ENCODE data around the gene EBF4.

Gene EBF4

GRCh38 chr20:2701671-2702081, 9.1 kb downstream of the EBF4 start:
- H3K4me3 Mint-ChIP-seq: no peak overlapping the region
- H3K27me3 Mint-ChIP-seq: no peaks in the 10 kb centered on the region
- no peak overlapping the region for H3K27ac Mint-ChIP-seq
- no peak for ATAC-seq
- H3K9me3 Mint-ChIP-seq: no peaks in the 10 kb centered on the region
- H3K36me3 Mint-ChIP-seq (ENCODE audit: low read depth): no peaks in the 10 kb centered on the region
- DNase-seq: no peak
- peaks cover 4% of the 10 kb centered on the region for H3K4me1 Mint-ChIP-seq

- Mint-ChIP-seq H3K9me3 (no peaks in the 10 kb centered on the region), H3K4me3 (no peak overlapping the region), H3K27ac (no peak overlapping the region), H3K27me3 (peaks cover 4% of the 10 kb centered on the region), H3K36me3 (ENCODE audit: low read depth) (no peaks in the 10 kb centered on the region), H3K4me1 (peaks cover 7% of the 10 kb centered on the region)
- ATAC-seq (no peak), DNase-seq (no peak)
Measured at GRCh38 chr20:2703716-2704475, 11.3 kb downstream of the EBF4 start.

GRCh38 chr20:2705931-2706645, 13.5 kb downstream of the EBF4 start:
- peaks cover 4% of the 10 kb centered on the region for H3K27me3 Mint-ChIP-seq

GRCh38 chr20:2706688-2707352, 14.2 kb downstream of the EBF4 start:
- ATAC-seq: peak; percentile 50
- peaks cover 7% of the 10 kb centered on the region for H3K4me1 Mint-ChIP-seq
- peaks cover 4% of the 10 kb centered on the region for H3K27me3 Mint-ChIP-seq
- no peaks in the 10 kb centered on the region for H3K36me3 Mint-ChIP-seq (ENCODE audit: low read depth)
- H3K9me3 Mint-ChIP-seq: no peaks in the 10 kb centered on the region
- H3K4me3 Mint-ChIP-seq: no peak overlapping the region
- H3K27ac Mint-ChIP-seq: no peak overlapping the region
- DNase-seq: no peak

More at GRCh38 chr20:2705931-2706645, 13.5 kb downstream of the EBF4 start:
- ATAC-seq (no peak), DNase-seq (no peak)
- H3K4me3 Mint-ChIP-seq: no peak overlapping the region
- H3K4me1 Mint-ChIP-seq: peaks cover 7% of the 10 kb centered on the region
- no peaks in the 10 kb centered on the region for H3K36me3 Mint-ChIP-seq (ENCODE audit: low read depth)
- no peaks in the 10 kb centered on the region for H3K9me3 Mint-ChIP-seq
- no peak overlapping the region for H3K27ac Mint-ChIP-seq

GRCh38 chr20:2707353-2708072, 14.9 kb downstream of the EBF4 start:
- no peak overlapping the region for H3K4me3 Mint-ChIP-seq
- no peak overlapping the region for H3K27ac Mint-ChIP-seq
- no peaks in the 10 kb centered on the region for H3K36me3 Mint-ChIP-seq (ENCODE audit: low read depth)
- H3K4me1 Mint-ChIP-seq: peaks cover 7% of the 10 kb centered on the region
- peaks cover 4% of the 10 kb centered on the region for H3K27me3 Mint-ChIP-seq
- no peak for ATAC-seq
- no peak for DNase-seq
- no peaks in the 10 kb centered on the region for H3K9me3 Mint-ChIP-seq

- Mint-ChIP-seq H3K4me1 (peaks cover 7% of the 10 kb centered on the region), H3K4me3 (no peak overlapping the region), H3K27ac (no peak overlapping the region), H3K36me3 (ENCODE audit: low read depth) (no peaks in the 10 kb centered on the region), H3K9me3 (no peaks in the 10 kb centered on the region), H3K27me3 (peaks cover 4% of the 10 kb centered on the region)
- no peak for DNase-seq
- ATAC-seq: no peak
Measured at GRCh38 chr20:2708073-2708415, 15.5 kb downstream of the EBF4 start.

GRCh38 chr20:2708665-2709064, 16.1 kb downstream of the EBF4 start:
- Mint-ChIP-seq H3K27ac (no peak overlapping the region), H3K4me1 (peaks cover 7% of the 10 kb centered on the region), H3K4me3 (no peak overlapping the region), H3K27me3 (peaks cover 4% of the 10 kb centered on the region), H3K36me3 (ENCODE audit: low read depth) (no peaks in the 10 kb centered on the region), H3K9me3 (no peaks in the 10 kb centered on the region)
- DNase-seq (no peak), ATAC-seq (no peak)

GRCh38 chr20:2709205-2709981, 16.8 kb downstream of the EBF4 start:
- ATAC-seq (no peak), DNase-seq (no peak)
- Mint-ChIP-seq H3K36me3 (ENCODE audit: low read depth) (no peaks in the 10 kb centered on the region), H3K4me1 (peaks cover 7% of the 10 kb centered on the region), H3K4me3 (no peak overlapping the region), H3K27me3 (peaks cover 4% of the 10 kb centered on the region), H3K27ac (no peak overlapping the region), H3K9me3 (no peaks in the 10 kb centered on the region)

- ATAC-seq (peak; percentile 81), DNase-seq (no peak)
Measured at GRCh38 chr20:2713285-2713684, 20.7 kb downstream of the EBF4 start.

GRCh38 chr20:2729251-2729713, 36.7 kb downstream of the EBF4 start:
- Mint-ChIP-seq H3K4me1 (peaks cover 23% of the 10 kb centered on the region), H3K27ac (peak overlapping the region; percentile 69), H3K4me3 (peak overlapping the region; percentile 15), H3K27me3 (peaks cover 1% of the 10 kb centered on the region), H3K9me3 (peaks cover 12% of the 10 kb centered on the region), H3K36me3 (ENCODE audit: low read depth) (peaks cover 4% of the 10 kb centered on the region)
- ATAC-seq (peak; percentile 85), DNase-seq (no peak)

More at GRCh38 chr20:2713285-2713684, 20.7 kb downstream of the EBF4 start:
- no peaks in the 10 kb centered on the region for H3K4me1 Mint-ChIP-seq
- H3K27ac Mint-ChIP-seq: no peak overlapping the region
- no peaks in the 10 kb centered on the region for H3K36me3 Mint-ChIP-seq (ENCODE audit: low read depth)
- no peaks in the 10 kb centered on the region for H3K27me3 Mint-ChIP-seq
- no peaks in the 10 kb centered on the region for H3K9me3 Mint-ChIP-seq
- no peak overlapping the region for H3K4me3 Mint-ChIP-seq

- Mint-ChIP-seq H3K4me1 (peaks cover 23% of the 10 kb centered on the region), H3K27me3 (peaks cover 1% of the 10 kb centered on the region), H3K27ac (peak overlapping the region; percentile 69), H3K4me3 (no peak overlapping the region), H3K9me3 (peaks cover 12% of the 10 kb centered on the region), H3K36me3 (ENCODE audit: low read depth) (peaks cover 4% of the 10 kb centered on the region)
- DNase-seq (no peak), ATAC-seq (no peak)
Measured at GRCh38 chr20:2729791-2730190, 37.2 kb downstream of the EBF4 start.

- Mint-ChIP-seq H3K27me3 (no peaks in the 10 kb centered on the region), H3K4me1 (peaks cover 11% of the 10 kb centered on the region), H3K27ac (no peak overlapping the region), H3K4me3 (no peak overlapping the region), H3K9me3 (peaks cover 12% of the 10 kb centered on the region), H3K36me3 (ENCODE audit: low read depth) (peaks cover 2% of the 10 kb centered on the region)
- ATAC-seq: no peak
- DNase-seq: no peak
Measured at GRCh38 chr20:2734899-2735298, 42.3 kb downstream of the EBF4 start.

GRCh38 chr20:2736441-2736840, 43.9 kb downstream of the EBF4 start:
- Mint-ChIP-seq H3K4me1 (peaks cover 20% of the 10 kb centered on the region), H3K4me3 (no peak overlapping the region), H3K36me3 (ENCODE audit: low read depth) (peaks cover 2% of the 10 kb centered on the region), H3K9me3 (peaks cover 12% of the 10 kb centered on the region), H3K27me3 (no peaks in the 10 kb centered on the region), H3K27ac (no peak overlapping the region)
- DNase-seq: no peak
- ATAC-seq: no peak
